Esophagus squamous epithelium (tissue), 5 donors: ENCODE measurements around the gene PRMT6. TPM values are rescaled to one million over a fixed set of nuclear protein-coding genes. Genes with fewer than 3 reads are reported as not detected.

Source experiments
- DNase-seq: peaks from one replicate; lab custom pipeline; 2025; lab: John Stamatoyannopoulos, UW
- H3K27ac ChIP-seq, 4 donors: fragments of 200-600 bp; sonication (generic); one replicate each; pipeline ENCODE4 v1.5.1; 2016 to 2019; ENCODE audit warnings: mild to moderate bottlenecking in 1 of 4
- H3K27me3 ChIP-seq, 4 donors: fragments of 200-600 bp; sonication (generic); 1 replicate in 3 of 4; 2 replicates in 1 of 4; pipeline versions ENCODE4 v1.5.1 to v1.6.0; 2017 to 2021; ENCODE audit warnings: antibody characterized with exemption in 1 of 4
- H3K36me3 ChIP-seq, 3 donors: fragments of 200-600 bp; sonication (generic); one replicate each; pipeline ENCODE4 v1.5.1; 2016 to 2019
- H3K4me1 ChIP-seq, 3 donors: fragments of 200-600 bp; sonication (generic); one replicate each; pipeline ENCODE4 v1.5.1; 2017 to 2019
- H3K4me3 ChIP-seq, 4 donors: fragments of 200-600 bp; sonication (generic); 1 replicate in 3 of 4; 2 replicates in 1 of 4; pipeline ENCODE4 v1.5.1; 2016 to 2019; ENCODE audit warnings: mild to moderate bottlenecking in 2 of 4, moderate library complexity in 1 of 4
- H3K9me3 ChIP-seq, 3 donors: fragments of 200-600 bp; sonication (generic); one replicate each; pipeline ENCODE4 v1.5.1; 2016 to 2019
- POLR2A ChIP-seq, 4 donors: fragments of 450-650 bp; IDR thresholded peaks; one replicate each; pipeline ENCODE4 v1.6.1; 2017; ENCODE audit warnings: antibody characterized with exemption in 4 of 4, mild to moderate bottlenecking in 4 of 4, moderate library complexity in 3 of 4
- WGBS, 2 donors: methylation state at CpG; one replicate each; pipeline ENCODE4 v1.1.5; 2018; 5-methylcytosine and 5-hydroxymethylcytosine counted together
- intact Hi-C: fragments of 100-400 bp; cut with DNase I; formaldehyde crosslinking; loops from one replicate; pipeline ENCODE4 v1.15.0; 2022
- total RNA-seq, 4 donors: library from RNA; depleted of rRNA; stranded (reverse); fragments of >200 nt; gene quantifications; one replicate each; pipeline ENCODE4 v1.1.0, GENCODE V29; 2016
- TF ChIP-seq, protein P1 (sequence below), 6 experiments: fragments of 450-650 bp in 4 of 6; fragments of 200-600 bp in 2 of 6; sonication (generic) in 2 of 6; IDR thresholded peaks; one replicate each; pipeline ENCODE4 v1.5.1; 2016 to 2019; ENCODE audit warnings: antibody characterized with exemption in 6 of 6, mild to moderate bottlenecking in 4 of 6, moderate library complexity in 4 of 6
- donor health status: DM: yes; HTN: yes; CAD: no.

Gene PRMT6
- 10 to 100 TPM in 3 of 4 donors, 1 to 10 TPM in 1; 8.2 to 20.6 (median 13.7) TPM for total RNA-seq

DNA sequence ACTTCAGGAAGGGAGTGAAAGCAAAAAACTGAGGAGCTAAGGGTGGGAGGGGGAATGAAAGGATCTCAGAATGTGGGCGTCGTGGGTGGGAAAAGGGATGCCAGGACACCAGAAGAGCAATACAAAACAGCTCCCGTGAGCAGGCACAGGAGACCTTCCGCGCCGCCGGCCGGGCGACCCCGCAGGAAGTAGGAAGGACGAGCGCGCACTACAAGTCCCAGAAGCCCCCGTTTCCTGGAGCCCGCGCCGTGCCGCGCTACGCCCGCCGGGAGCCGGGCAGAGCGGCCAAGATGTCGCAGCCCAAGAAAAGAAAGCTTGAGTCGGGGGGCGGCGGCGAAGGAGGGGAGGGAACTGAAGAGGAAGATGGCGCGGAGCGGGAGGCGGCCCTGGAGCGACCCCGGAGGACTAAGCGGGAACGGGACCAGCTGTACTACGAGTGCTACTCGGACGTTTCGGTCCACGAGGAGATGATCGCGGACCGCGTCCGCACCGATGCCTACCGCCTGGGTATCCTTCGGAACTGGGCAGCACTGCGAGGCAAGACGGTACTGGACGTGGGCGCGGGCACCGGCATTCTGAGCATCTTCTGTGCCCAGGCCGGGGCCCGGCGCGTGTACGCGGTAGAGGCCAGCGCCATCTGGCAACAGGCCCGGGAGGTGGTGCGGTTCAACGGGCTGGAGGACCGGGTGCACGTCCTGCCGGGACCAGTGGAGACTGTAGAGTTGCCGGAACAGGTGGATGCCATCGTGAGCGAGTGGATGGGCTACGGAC is at the start of gene PRMT6:
TSS of gene PRMT6 (plus strand) at position 249 of the 771 bp plus-strand sequence. CDS start at position 291, 42 bp downstream.
- TF ChIP-seq, protein P1, sequence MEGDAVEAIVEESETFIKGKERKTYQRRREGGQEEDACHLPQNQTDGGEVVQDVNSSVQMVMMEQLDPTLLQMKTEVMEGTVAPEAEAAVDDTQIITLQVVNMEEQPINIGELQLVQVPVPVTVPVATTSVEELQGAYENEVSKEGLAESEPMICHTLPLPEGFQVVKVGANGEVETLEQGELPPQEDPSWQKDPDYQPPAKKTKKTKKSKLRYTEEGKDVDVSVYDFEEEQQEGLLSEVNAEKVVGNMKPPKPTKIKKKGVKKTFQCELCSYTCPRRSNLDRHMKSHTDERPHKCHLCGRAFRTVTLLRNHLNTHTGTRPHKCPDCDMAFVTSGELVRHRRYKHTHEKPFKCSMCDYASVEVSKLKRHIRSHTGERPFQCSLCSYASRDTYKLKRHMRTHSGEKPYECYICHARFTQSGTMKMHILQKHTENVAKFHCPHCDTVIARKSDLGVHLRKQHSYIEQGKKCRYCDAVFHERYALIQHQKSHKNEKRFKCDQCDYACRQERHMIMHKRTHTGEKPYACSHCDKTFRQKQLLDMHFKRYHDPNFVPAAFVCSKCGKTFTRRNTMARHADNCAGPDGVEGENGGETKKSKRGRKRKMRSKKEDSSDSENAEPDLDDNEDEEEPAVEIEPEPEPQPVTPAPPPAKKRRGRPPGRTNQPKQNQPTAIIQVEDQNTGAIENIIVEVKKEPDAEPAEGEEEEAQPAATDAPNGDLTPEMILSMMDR (IDR thresholded peaks at IDR 0.05) = peak in 1 of 6 experiments; percentile 5
- TF ChIP-seq POLR2A (IDR thresholded peaks at IDR 0.05) = peak in 2 of 4 donors; percentile 32 to 73
- DNase-seq = peak; percentile 44
- peak within 1 kb of the TSS; percentile 54 to 98 (median 82) for H3K4me3 ChIP-seq
- H3K27me3 ChIP-seq = no peaks in the 10 kb centered on the region
- H3K4me1 ChIP-seq = peaks cover 5 to 21% (median 12%) of the 10 kb centered on the region in 3 donors
- intact Hi-C loops = no loop called here
- H3K36me3 ChIP-seq = peaks cover 0 to 16% (median 0%) of the 10 kb centered on the region in 3 donors
- 0% methylated on average over 12 to 44 of the region's 73 CpGs for WGBS, 2 donors
- no peaks in the 10 kb centered on the region for H3K9me3 ChIP-seq
- H3K27ac ChIP-seq = peak within 1 kb of the TSS; percentile 76 to 94 (median 87)

DNA sequence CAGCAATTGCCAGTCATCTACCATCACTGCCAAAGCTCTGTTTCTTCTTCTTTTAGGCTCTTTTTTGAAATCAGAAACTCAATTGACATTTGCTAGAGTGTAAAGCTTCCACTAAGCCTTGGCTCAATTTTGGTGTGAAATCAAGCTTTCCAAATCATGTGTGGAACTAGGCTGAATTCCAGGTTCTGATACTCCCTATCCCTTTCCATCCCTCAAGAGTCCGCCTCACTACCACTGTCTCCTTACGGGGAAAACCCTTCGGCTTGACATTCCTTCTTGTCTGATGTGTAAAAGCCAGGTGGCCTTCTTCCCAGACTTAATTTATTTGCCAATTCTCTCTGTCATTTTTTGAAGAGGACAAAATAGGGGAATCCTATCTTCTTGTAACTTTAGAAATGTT is 47.2 kb upstream of the PRMT6 start:
- intact Hi-C loops = no loop called here
- Histone ChIP-seq H3K27ac (no peak overlapping the region), H3K4me3 (no peak overlapping the region), H3K4me1 (no peaks in the 10 kb centered on the region), H3K9me3 (no peaks in the 10 kb centered on the region), H3K27me3 (no peaks in the 10 kb centered on the region), H3K36me3 (no peaks in the 10 kb centered on the region)
- WGBS, 2 donors = 16 to 70% methylated on average over 3 of the region's 3 CpGs
- TF ChIP-seq POLR2A (IDR thresholded peaks at IDR 0.05) = no peak
- TF ChIP-seq, protein P1 (IDR thresholded peaks at IDR 0.05) = no peak
- DNase-seq = no peak

DNA sequence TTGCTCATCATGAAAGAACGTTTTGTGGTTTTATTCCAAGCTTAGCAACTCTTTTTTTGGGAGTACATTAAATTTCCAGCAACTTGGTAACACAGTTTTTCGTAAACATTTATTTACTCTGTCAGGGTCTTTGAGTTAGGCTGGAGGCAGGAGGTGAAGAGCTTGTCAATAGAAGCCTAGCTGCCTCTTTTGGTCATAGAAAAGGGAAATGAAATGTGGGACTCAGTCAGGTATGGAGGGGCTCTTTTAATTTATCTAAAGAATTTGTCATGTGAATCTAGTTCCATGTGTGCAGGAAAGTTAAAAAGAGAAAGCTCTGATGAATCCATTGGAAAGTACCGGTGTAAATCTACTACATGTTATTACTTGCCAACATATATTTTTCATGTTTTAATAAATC is 45.9 kb upstream of the PRMT6 start:
- DNase-seq = no peak
- H3K9me3 ChIP-seq = no peaks in the 10 kb centered on the region
- no peaks in the 10 kb centered on the region for H3K27me3 ChIP-seq
- intact Hi-C loops = no loop called here
- no peak overlapping the region for H3K27ac ChIP-seq
- no peak overlapping the region for H3K4me3 ChIP-seq
- WGBS, 2 donors = 45 to 62% methylated on average over 3 of the region's 3 CpGs
- H3K36me3 ChIP-seq = no peaks in the 10 kb centered on the region
- no peaks in the 10 kb centered on the region for H3K4me1 ChIP-seq
- TF ChIP-seq POLR2A (IDR thresholded peaks at IDR 0.05) = no peak
- TF ChIP-seq, protein P1 (IDR thresholded peaks at IDR 0.05) = no peak

DNA sequence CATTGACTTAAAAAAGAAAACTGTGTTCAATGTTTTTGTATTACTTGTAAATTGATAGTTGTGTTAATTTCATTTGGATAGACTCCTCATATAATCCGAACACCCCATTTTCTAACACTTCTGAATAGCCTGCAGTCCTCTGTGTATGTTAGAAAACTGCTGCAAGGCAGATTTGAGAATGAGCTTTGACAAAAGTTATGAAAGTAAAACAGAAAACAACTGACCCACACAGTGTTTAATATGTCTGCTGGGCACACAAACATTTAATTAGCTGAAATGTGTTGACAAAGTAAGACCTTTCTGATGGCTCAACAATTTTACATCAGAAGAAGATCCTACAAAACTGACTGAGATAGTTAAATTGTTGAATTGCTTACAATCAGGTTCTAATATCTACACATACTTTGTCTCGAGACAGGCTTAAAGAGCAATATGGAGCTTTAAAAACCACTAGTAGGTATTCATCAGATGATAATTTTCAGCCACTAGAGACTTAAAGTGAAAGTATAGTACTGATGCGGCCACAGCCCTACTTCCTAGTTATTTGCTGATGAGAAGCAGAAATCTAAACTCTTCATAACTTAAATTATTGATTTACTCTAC is 40.0 kb upstream of the PRMT6 start:
- no peaks in the 10 kb centered on the region for H3K27me3 ChIP-seq
- H3K4me1 ChIP-seq = no peaks in the 10 kb centered on the region
- no peak for TF ChIP-seq POLR2A (IDR thresholded peaks at IDR 0.05)
- TF ChIP-seq, protein P1 (IDR thresholded peaks at IDR 0.05) = no peak
- intact Hi-C loops = no loop called here
- no peak overlapping the region for H3K27ac ChIP-seq
- no peak overlapping the region for H3K4me3 ChIP-seq
- no peaks in the 10 kb centered on the region for H3K9me3 ChIP-seq
- DNase-seq = no peak
- no peaks in the 10 kb centered on the region for H3K36me3 ChIP-seq
- 53 to 75% methylated on average over 3 of the region's 3 CpGs for WGBS, 2 donors

DNA sequence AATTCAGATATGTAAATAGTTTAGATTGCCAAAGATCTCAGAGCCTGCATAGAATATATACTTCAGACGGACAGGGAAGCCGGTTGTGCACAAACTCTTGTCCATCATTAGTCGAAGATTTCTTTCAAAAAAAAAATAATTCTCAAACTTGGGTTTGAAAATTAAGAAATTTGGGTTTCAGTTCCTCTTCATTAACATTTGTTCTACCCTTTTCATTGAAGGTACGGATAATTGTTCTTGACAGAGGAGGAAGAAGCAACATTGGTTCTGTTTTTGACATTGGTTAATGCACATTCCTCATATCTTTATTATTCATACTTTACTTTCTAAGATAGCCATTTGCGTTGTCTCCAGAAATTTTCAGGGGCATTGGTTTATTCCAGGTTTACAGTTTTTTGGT is 38.0 kb upstream of the PRMT6 start:
- intact Hi-C loops = no loop called here
- H3K36me3 ChIP-seq = no peaks in the 10 kb centered on the region
- no peaks in the 10 kb centered on the region for H3K27me3 ChIP-seq
- H3K27ac ChIP-seq = no peak overlapping the region
- H3K4me1 ChIP-seq = no peaks in the 10 kb centered on the region
- H3K9me3 ChIP-seq = no peaks in the 10 kb centered on the region
- no peak for DNase-seq
- no peak overlapping the region for H3K4me3 ChIP-seq
- WGBS, 2 donors = 80 to 83% methylated on average over 5 of the region's 5 CpGs
- no peak for TF ChIP-seq POLR2A (IDR thresholded peaks at IDR 0.05)
